Activated CD8-positive, alpha-beta T cell treated with anti-CD3 and anti-CD28 coated beads for 36 hours (primary cell): ENCODE results near the gene OR13C3. TPM values are rescaled to one million over a fixed set of nuclear protein-coding genes. Genes with fewer than 3 reads are reported as not detected.

Experiments used
- ATAC-seq: fragments of 200-7000 bp; cut with Tn5 transposase; one replicate; pipeline ENCODE4 v1.10.0; 2021; ENCODE audit warnings: mild to moderate bottlenecking, moderate library complexity
- CTCF ChIA-PET: fragments of 350-600 bp; sonication (Branson Sonifier 250); formaldehyde crosslinking; loops from one replicate; lab custom pipeline; 2021; ENCODE audit warnings: antibody characterized with exemption; lab: Charles Lee
- POLR2A ChIA-PET: fragments of 350-600 bp; sonication (Branson Sonifier 250); formaldehyde crosslinking; loops from one replicate; lab custom pipeline; 2021; ENCODE audit warnings: antibody characterized with exemption; lab: Charles Lee
- DNase-seq: peaks from one replicate; pipeline ENCODE4 v3.0.0-alpha.2; 2020
- H3K27ac Mint-ChIP-seq: one replicate; pipeline ENCODE4 v1.8.0; 2021; ENCODE audit warnings: mild to moderate bottlenecking, mixed read lengths
- H3K27me3 Mint-ChIP-seq: one replicate; pipeline ENCODE4 v1.8.0; 2021; ENCODE audit warnings: mixed read lengths
- H3K36me3 Mint-ChIP-seq: one replicate; pipeline ENCODE4 v1.8.0; 2021; ENCODE audit warnings: low read depth, mixed read lengths
- H3K4me1 Mint-ChIP-seq: one replicate; pipeline ENCODE4 v1.8.0; 2021; ENCODE audit warnings: low read depth, mixed read lengths
- H3K4me3 Mint-ChIP-seq: one replicate; pipeline ENCODE4 v1.8.0; 2021; ENCODE audit warnings: mild to moderate bottlenecking, moderate library complexity, mixed read lengths
- H3K9me3 Mint-ChIP-seq: one replicate; pipeline ENCODE4 v1.8.0; 2021; ENCODE audit warnings: mixed read lengths
- CTCF ChIP-seq: fragments of 200-600 bp; IDR thresholded peaks from one replicate; pipeline ENCODE4 v1.8.0; 2022; ENCODE audit warnings: antibody characterized with exemption, mild to moderate bottlenecking
- intact Hi-C: fragments of 100-400 bp; cut with micrococcal nuclease; formaldehyde crosslinking; loops from one replicate; pipeline ENCODE4 v1.10.0; 2022
- total RNA-seq, 2 experiments: library from RNA; stranded (reverse); gene quantifications; one replicate each; pipeline ENCODE4 v1.2.3, GENCODE V29; 2021

Gene OR13C3
- not detected for total RNA-seq

GRCh38 chr9:104536756-104537155, at the start of gene OR13C3:
TSS of gene OR13C3 (minus strand) at chr9:104536856. CDS start at chr9:104536723, 133 bp downstream.
- ChIA-PET CTCF (no interaction called here), POLR2A (no interaction called here)
- intact Hi-C loops = no loop called here
- H3K27ac Mint-ChIP-seq = no peak within 1 kb of the TSS
- ATAC-seq (no peak), DNase-seq (no peak)
- no peak for TF ChIP-seq CTCF
- H3K9me3 Mint-ChIP-seq = no peaks in the 10 kb centered on the region
- H3K36me3 Mint-ChIP-seq = no peaks in the 10 kb centered on the region
- no peaks in the 10 kb centered on the region for H3K27me3 Mint-ChIP-seq
- H3K4me3 Mint-ChIP-seq = no peak within 1 kb of the TSS
- H3K4me1 Mint-ChIP-seq = no peaks in the 10 kb centered on the region

GRCh38 chr9:104580562-104580961, 43.9 kb upstream of the OR13C3 start:
- Mint-ChIP-seq H3K4me3 (no peak overlapping the region), H3K9me3 (no peaks in the 10 kb centered on the region), H3K36me3 (no peaks in the 10 kb centered on the region), H3K27me3 (no peaks in the 10 kb centered on the region), H3K4me1 (no peaks in the 10 kb centered on the region), H3K27ac (no peak overlapping the region)
- no peak for ATAC-seq
- POLR2A ChIA-PET = no interaction called here
- no peak for TF ChIP-seq CTCF
- intact Hi-C loops = no loop called here
- DNase-seq = no peak
- CTCF ChIA-PET = no interaction called here

- Mint-ChIP-seq H3K27ac (no peak overlapping the region), H3K36me3 (no peaks in the 10 kb centered on the region), H3K4me3 (no peak overlapping the region), H3K9me3 (peaks cover 8% of the 10 kb centered on the region), H3K4me1 (no peaks in the 10 kb centered on the region), H3K27me3 (no peaks in the 10 kb centered on the region)
- intact Hi-C loops = no loop called here
- ATAC-seq (no peak), DNase-seq (no peak)
- ChIA-PET CTCF (no interaction called here), POLR2A (no interaction called here)
- TF ChIP-seq CTCF = no peak
Observed at GRCh38 chr9:104577263-104577662, 40.6 kb upstream of the OR13C3 start.

GRCh38 chr9:104575456-104575855, 38.8 kb upstream of the OR13C3 start:
- no peak for ATAC-seq
- intact Hi-C loops = no loop called here
- Mint-ChIP-seq H3K27ac (no peak overlapping the region), H3K4me3 (no peak overlapping the region), H3K4me1 (no peaks in the 10 kb centered on the region), H3K36me3 (no peaks in the 10 kb centered on the region), H3K27me3 (no peaks in the 10 kb centered on the region), H3K9me3 (peaks cover 8% of the 10 kb centered on the region)
- CTCF ChIA-PET = no interaction called here
- TF ChIP-seq CTCF = no peak
- DNase-seq = no peak
- POLR2A ChIA-PET = no interaction called here

- ATAC-seq (no peak), DNase-seq (no peak)
- no peaks in the 10 kb centered on the region for H3K27me3 Mint-ChIP-seq
- TF ChIP-seq CTCF = no peak
- no peak overlapping the region for H3K27ac Mint-ChIP-seq
- peaks cover 8% of the 10 kb centered on the region for H3K9me3 Mint-ChIP-seq
- H3K4me1 Mint-ChIP-seq = no peaks in the 10 kb centered on the region
- ChIA-PET CTCF (no interaction called here), POLR2A (no interaction called here)
- H3K36me3 Mint-ChIP-seq = no peaks in the 10 kb centered on the region
- H3K4me3 Mint-ChIP-seq = no peak overlapping the region
- intact Hi-C loops = no loop called here
Observed at GRCh38 chr9:104572612-104573011, 36.0 kb upstream of the OR13C3 start.
